GM23338 (cell line): Measurements from ENCODE around the gene AMOTL1. TPM values are rescaled to one million over a fixed set of nuclear protein-coding genes. Genes with fewer than 3 reads are reported as not detected.

Experiments used
- ATAC-seq: fragments of 200-7000 bp; cut with Tn5 transposase; 3 replicates; pipeline ENCODE4 v1.9.1; 2020
- DNase-seq: peaks from one replicate; pipeline ENCODE4 v3.0.0-alpha.2; 2015; ENCODE audit warnings: low spot score
- H2AFZ ChIP-seq: fragments of 200-600 bp; sonication (generic); 2 replicates; pipeline ENCODE4 v1.8.0; 2016; ENCODE audit warnings: antibody characterized with exemption, mild to moderate bottlenecking, moderate library complexity
- H3F3A ChIP-seq: fragments of 200-600 bp; sonication (generic); replicated peaks from 2 replicates; pipeline ENCODE4 v1.8.0; 2017; ENCODE audit warnings: antibody characterized with exemption, mixed run types, low read depth
- H3K27ac ChIP-seq: fragments of 200-600 bp; sonication (generic); 2 replicates; pipeline ENCODE4 v1.6.1; 2016; ENCODE audit warnings: low read depth
- H3K27me3 ChIP-seq: fragments of 200-600 bp; sonication (generic); 2 replicates; pipeline ENCODE4 v1.8.0; 2016; ENCODE audit warnings: mild to moderate bottlenecking, mixed run types, moderate library complexity; ENCODE audit not compliant: insufficient read depth
- H3K36me3 ChIP-seq: fragments of 200-600 bp; sonication (generic); 2 replicates; pipeline ENCODE4 v1.8.0; 2016; ENCODE audit warnings: mild to moderate bottlenecking; ENCODE audit not compliant: insufficient read depth
- H3K4me1 ChIP-seq: fragments of 200-600 bp; sonication (generic); 2 replicates; pipeline ENCODE4 v1.8.0; 2016; ENCODE audit warnings: mild to moderate bottlenecking, moderate library complexity; ENCODE audit not compliant: insufficient read depth
- H3K4me2 ChIP-seq: fragments of 200-600 bp; sonication (generic); 2 replicates; pipeline ENCODE4 v1.7.1; 2017; ENCODE audit warnings: mixed run types
- H3K4me3 ChIP-seq: fragments of 200-600 bp; sonication (generic); 2 replicates; pipeline ENCODE4 v1.6.1; 2016; ENCODE audit warnings: mixed run types
- H3K79me2 ChIP-seq: fragments of 200-600 bp; sonication (generic); replicated peaks from 2 replicates; pipeline ENCODE4 v1.8.0; 2017; ENCODE audit warnings: mild to moderate bottlenecking; ENCODE audit not compliant: insufficient read depth
- H3K9me2 ChIP-seq: fragments of 200-600 bp; sonication (generic); 2 replicates; pipeline ENCODE4 v1.8.0; 2017; ENCODE audit not compliant: insufficient read depth
- H4K20me1 ChIP-seq: fragments of 200-600 bp; sonication (generic); replicated peaks from 2 replicates; pipeline ENCODE4 v1.8.0; 2017; ENCODE audit warnings: mild to moderate bottlenecking; ENCODE audit not compliant: insufficient read depth
- H3K27ac Mint-ChIP-seq: 2 replicates; pipeline ENCODE4 v1.8.0; 2020; ENCODE audit warnings: inconsistent platforms, mild to moderate bottlenecking, moderate library complexity, mixed read lengths
- H3K27me3 Mint-ChIP-seq: 3 replicates; pipeline ENCODE4 v1.8.0; 2022; ENCODE audit warnings: low read depth, mild to moderate bottlenecking, moderate library complexity, mixed read lengths, inconsistent platforms; ENCODE audit not compliant: insufficient read depth, poor library complexity
- H3K36me3 Mint-ChIP-seq: 3 replicates; pipeline ENCODE4 v1.8.0; 2021; ENCODE audit warnings: low read depth, mild to moderate bottlenecking, inconsistent platforms, moderate library complexity, mixed read lengths
- H3K4me1 Mint-ChIP-seq: 3 replicates; pipeline ENCODE4 v1.8.0; 2020; ENCODE audit warnings: mild to moderate bottlenecking, inconsistent platforms, mixed read lengths
- H3K4me3 Mint-ChIP-seq: 3 replicates; pipeline ENCODE4 v1.8.0; 2021; ENCODE audit warnings: moderate library complexity, mild to moderate bottlenecking, inconsistent platforms, mixed read lengths
- H3K9me3 Mint-ChIP-seq: 3 replicates; pipeline ENCODE4 v1.8.0; 2020; ENCODE audit warnings: moderate library complexity, mild to moderate bottlenecking, inconsistent platforms, mixed read lengths
- CREB1 ChIP-seq: fragments of 250-450 bp; sonication (Bioruptor Pico); IDR thresholded peaks from 2 replicates; pipeline ENCODE4 v1.5.0; 2020; ENCODE audit warnings: low read depth, mild to moderate bottlenecking, moderate library complexity
- EZH2 ChIP-seq: fragments of 200-600 bp; sonication (generic); IDR thresholded peaks from one replicate; pipeline ENCODE4 v1.8.0; 2017; ENCODE audit warnings: antibody characterized with exemption, mild to moderate bottlenecking, low read depth; ENCODE audit not compliant: unreplicated experiment
- EZH2phosphoT487 ChIP-seq: fragments of 200-600 bp; sonication (generic); IDR thresholded peaks from one replicate; pipeline ENCODE4 v1.8.1; 2018; ENCODE audit warnings: antibody characterized with exemption; ENCODE audit not compliant: unreplicated experiment
- JUNB ChIP-seq: IDR thresholded peaks from one replicate; pipeline ENCODE4 v1.6.1; 2016; ENCODE audit warnings: antibody characterized with exemption; ENCODE audit not compliant: unreplicated experiment
- NANOG ChIP-seq: IDR thresholded peaks from 2 replicates; pipeline ENCODE4 v1.6.1; 2016; ENCODE audit warnings: antibody characterized with exemption, borderline replicate concordance
- POLR2AphosphoS5 ChIP-seq: IDR thresholded peaks from 2 replicates; pipeline ENCODE4 v1.6.1; 2016; ENCODE audit warnings: antibody characterized with exemption, low read depth
- STAT1 ChIP-seq: IDR thresholded peaks from one replicate; pipeline ENCODE4 v1.6.1; 2016; ENCODE audit warnings: antibody characterized with exemption; ENCODE audit not compliant: unreplicated experiment
- ZNF114 ChIP-seq: fragments of 250-450 bp; sonication (Bioruptor Pico); IDR thresholded peaks from 2 replicates; pipeline ENCODE4 v1.5.0; 2020; ENCODE audit warnings: mild to moderate bottlenecking, moderate library complexity
- ZNF331 ChIP-seq: fragments of 250-450 bp; sonication (Bioruptor Pico); IDR thresholded peaks from 2 replicates; pipeline ENCODE4 v1.5.0; 2020; ENCODE audit warnings: low read depth, mild to moderate bottlenecking, moderate library complexity
- polyA plus RNA-seq: library from polyadenylated mRNA; unstranded; fragments of >200 nt; fragmentation: Nextera tagmentation; extraction: Ambion mirVana; gene quantifications from 2 replicates; pipeline ENCODE4 v1.2.1, GENCODE V29; 2016
- total RNA-seq: library from RNA; depleted of rRNA; stranded (reverse); fragments of >200 nt; shearing (Covaris generic); gene quantifications from 2 replicates; pipeline ENCODE4 v1.2.3, GENCODE V29; 2014
- TF ChIP-seq, protein P1 (sequence below), 2 experiments: fragments of 200-600 bp in 1 of 2; sonication (generic) in 1 of 2; conservative IDR thresholded peaks; 2 replicates each; pipeline versions ENCODE4 v1.5.1 to v1.6.1; 2016 to 2017; ENCODE audit warnings: antibody characterized with exemption in 2 of 2, low read depth in 2 of 2, mild to moderate bottlenecking in 2 of 2, moderate library complexity in 1 of 2
- TF ChIP-seq, protein P2 (sequence below): IDR thresholded peaks from 2 replicates; pipeline ENCODE4 v1.6.1; 2016; ENCODE audit warnings: antibody characterized with exemption
- TF ChIP-seq, protein P3 (sequence below): IDR thresholded peaks from one replicate; pipeline ENCODE4 v1.6.1; 2018; ENCODE audit warnings: antibody characterized with exemption; ENCODE audit not compliant: unreplicated experiment

Gene AMOTL1
- total and polyA plus RNA-seq, 2 experiments from 2014 or later, result 4.3 to 18.7 TPM

DNA sequence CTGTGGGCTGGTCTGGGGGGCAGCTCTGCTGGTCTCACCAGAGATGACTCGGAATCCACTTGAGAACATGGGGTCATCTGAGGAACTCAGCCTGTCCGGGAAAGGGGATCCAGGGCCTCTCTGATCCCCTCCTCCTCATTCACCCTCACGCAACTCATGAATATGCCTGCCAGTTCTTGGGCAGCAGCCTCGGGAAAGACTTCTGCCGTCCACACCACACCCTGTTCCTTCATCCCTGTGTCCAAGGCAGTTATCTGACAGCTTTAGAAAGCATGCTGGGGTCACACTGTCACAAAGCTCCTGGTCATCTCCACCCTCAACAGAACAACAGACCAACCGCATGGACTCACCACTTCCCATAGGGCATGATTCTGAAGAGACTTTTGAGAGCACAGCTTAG is 88.3 kb downstream of the AMOTL1 start (continued):
- no peak for TF ChIP-seq ZNF114 (CRISPR knock-in tag)
- TF ChIP-seq, protein P1, sequence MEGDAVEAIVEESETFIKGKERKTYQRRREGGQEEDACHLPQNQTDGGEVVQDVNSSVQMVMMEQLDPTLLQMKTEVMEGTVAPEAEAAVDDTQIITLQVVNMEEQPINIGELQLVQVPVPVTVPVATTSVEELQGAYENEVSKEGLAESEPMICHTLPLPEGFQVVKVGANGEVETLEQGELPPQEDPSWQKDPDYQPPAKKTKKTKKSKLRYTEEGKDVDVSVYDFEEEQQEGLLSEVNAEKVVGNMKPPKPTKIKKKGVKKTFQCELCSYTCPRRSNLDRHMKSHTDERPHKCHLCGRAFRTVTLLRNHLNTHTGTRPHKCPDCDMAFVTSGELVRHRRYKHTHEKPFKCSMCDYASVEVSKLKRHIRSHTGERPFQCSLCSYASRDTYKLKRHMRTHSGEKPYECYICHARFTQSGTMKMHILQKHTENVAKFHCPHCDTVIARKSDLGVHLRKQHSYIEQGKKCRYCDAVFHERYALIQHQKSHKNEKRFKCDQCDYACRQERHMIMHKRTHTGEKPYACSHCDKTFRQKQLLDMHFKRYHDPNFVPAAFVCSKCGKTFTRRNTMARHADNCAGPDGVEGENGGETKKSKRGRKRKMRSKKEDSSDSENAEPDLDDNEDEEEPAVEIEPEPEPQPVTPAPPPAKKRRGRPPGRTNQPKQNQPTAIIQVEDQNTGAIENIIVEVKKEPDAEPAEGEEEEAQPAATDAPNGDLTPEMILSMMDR (conservative IDR thresholded peaks at IDR 0.05; ENCODE audit: low read depth in 2 of 2), result no peak

DNA sequence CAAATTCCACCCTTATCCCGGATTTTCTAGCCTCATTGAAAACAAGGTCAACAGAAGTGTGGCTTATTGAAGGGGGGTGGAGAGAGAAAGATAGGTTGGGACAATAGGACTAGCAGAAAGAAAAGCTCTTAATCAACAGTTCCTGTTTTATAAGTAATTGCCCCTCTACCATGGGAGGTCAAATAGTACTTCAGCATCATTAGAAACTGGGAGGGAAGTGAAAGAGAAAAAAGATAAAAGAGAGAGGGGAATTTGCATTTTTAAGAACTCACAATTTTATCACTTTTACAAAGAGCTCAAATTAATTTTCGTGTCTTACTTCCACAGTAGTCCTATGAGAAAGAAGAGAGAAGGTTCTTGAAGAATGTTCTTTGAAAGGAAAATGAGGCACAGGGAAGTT is 89.2 kb downstream of the AMOTL1 start:
- Mint-ChIP-seq H3K4me3 (no peak overlapping the region), H3K4me1 (peaks cover 3% of the 10 kb centered on the region), H3K27me3 (peaks cover 5% of the 10 kb centered on the region), H3K36me3 (peaks cover 70% of the 10 kb centered on the region), H3K27ac (no peak overlapping the region), H3K9me3 (no peaks in the 10 kb centered on the region)
- H3K4me1 ChIP-seq, result no peaks in the 10 kb centered on the region
- no peak overlapping the region for H3K4me3 ChIP-seq
- H3K9me2 ChIP-seq, result no peaks in the 10 kb centered on the region
- H3K79me2 ChIP-seq, result no peaks in the 10 kb centered on the region
- ATAC-seq, result no peak
- no peak overlapping the region for H2AFZ ChIP-seq
- no peaks in the 10 kb centered on the region for H4K20me1 ChIP-seq
- H3K4me2 ChIP-seq, result no peak overlapping the region
- H3F3A ChIP-seq, result no peaks in the 10 kb centered on the region
- no peaks in the 10 kb centered on the region for H3K27me3 ChIP-seq
- no peak overlapping the region for H3K27ac ChIP-seq
- peaks cover 4% of the 10 kb centered on the region for H3K36me3 ChIP-seq
- no peak for DNase-seq
- no peak for TF ChIP-seq CREB1 (CRISPR knock-in tag)
- TF ChIP-seq, protein P2, sequence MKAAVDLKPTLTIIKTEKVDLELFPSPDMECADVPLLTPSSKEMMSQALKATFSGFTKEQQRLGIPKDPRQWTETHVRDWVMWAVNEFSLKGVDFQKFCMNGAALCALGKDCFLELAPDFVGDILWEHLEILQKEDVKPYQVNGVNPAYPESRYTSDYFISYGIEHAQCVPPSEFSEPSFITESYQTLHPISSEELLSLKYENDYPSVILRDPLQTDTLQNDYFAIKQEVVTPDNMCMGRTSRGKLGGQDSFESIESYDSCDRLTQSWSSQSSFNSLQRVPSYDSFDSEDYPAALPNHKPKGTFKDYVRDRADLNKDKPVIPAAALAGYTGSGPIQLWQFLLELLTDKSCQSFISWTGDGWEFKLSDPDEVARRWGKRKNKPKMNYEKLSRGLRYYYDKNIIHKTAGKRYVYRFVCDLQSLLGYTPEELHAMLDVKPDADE, result no peak
- no peak for TF ChIP-seq JUNB
- TF ChIP-seq STAT1, result no peak
- no peak for TF ChIP-seq ZNF114 (CRISPR knock-in tag)
- TF ChIP-seq EZH2, result no peak
- no peak for TF ChIP-seq ZNF331
- TF ChIP-seq, protein P3, sequence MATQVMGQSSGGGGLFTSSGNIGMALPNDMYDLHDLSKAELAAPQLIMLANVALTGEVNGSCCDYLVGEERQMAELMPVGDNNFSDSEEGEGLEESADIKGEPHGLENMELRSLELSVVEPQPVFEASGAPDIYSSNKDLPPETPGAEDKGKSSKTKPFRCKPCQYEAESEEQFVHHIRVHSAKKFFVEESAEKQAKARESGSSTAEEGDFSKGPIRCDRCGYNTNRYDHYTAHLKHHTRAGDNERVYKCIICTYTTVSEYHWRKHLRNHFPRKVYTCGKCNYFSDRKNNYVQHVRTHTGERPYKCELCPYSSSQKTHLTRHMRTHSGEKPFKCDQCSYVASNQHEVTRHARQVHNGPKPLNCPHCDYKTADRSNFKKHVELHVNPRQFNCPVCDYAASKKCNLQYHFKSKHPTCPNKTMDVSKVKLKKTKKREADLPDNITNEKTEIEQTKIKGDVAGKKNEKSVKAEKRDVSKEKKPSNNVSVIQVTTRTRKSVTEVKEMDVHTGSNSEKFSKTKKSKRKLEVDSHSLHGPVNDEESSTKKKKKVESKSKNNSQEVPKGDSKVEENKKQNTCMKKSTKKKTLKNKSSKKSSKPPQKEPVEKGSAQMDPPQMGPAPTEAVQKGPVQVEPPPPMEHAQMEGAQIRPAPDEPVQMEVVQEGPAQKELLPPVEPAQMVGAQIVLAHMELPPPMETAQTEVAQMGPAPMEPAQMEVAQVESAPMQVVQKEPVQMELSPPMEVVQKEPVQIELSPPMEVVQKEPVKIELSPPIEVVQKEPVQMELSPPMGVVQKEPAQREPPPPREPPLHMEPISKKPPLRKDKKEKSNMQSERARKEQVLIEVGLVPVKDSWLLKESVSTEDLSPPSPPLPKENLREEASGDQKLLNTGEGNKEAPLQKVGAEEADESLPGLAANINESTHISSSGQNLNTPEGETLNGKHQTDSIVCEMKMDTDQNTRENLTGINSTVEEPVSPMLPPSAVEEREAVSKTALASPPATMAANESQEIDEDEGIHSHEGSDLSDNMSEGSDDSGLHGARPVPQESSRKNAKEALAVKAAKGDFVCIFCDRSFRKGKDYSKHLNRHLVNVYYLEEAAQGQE, result no peak
- TF ChIP-seq POLR2AphosphoS5, result no peak
- TF ChIP-seq NANOG, result no peak
- TF ChIP-seq EZH2phosphoT487, result no peak
- TF ChIP-seq, protein P1 (conservative IDR thresholded peaks at IDR 0.05; ENCODE audit: low read depth in 2 of 2), result no peak
